HCT116 (cell line): ENCODE results near the gene DAGLB. TPM values are rescaled to one million over a fixed set of nuclear protein-coding genes. Genes with fewer than 3 reads are reported as not detected.
A peak's percentile ranks its signal among the peaks of the same experiment; 100 is the strongest.

ENCODE experiments used
- ATAC-seq: fragments of 200-7000 bp; cut with Tn5 transposase; 2 replicates; pipeline ENCODE4 v1.9.1; 2020; ENCODE audit warnings: mild to moderate bottlenecking, moderate library complexity
- BruUV-seq: library from RNA; stranded (reverse); fragments of 400-500 nt; replicated peaks from 2 replicates; lab custom pipeline; 2021; lab: Mats Ljungman, UMichigan
- CTCF ChIA-PET: fragments of 300-600 bp; sonication (Branson Sonifier 250); formaldehyde crosslinking; loops from one replicate; lab custom pipeline; 2021; ENCODE audit warnings: antibody characterized with exemption; lab: Charles Lee
- POLR2A ChIA-PET: fragments of 300-600, 350-600 bp; sonication (Branson Sonifier 250); formaldehyde crosslinking; loops from one replicate; lab custom pipeline; 2021; ENCODE audit warnings: antibody characterized with exemption; lab: Charles Lee
- RAD21 ChIA-PET, 2 experiments: fragments of 300-600 bp; sonication (Branson Sonifier 250); formaldehyde crosslinking; loops; one replicate each; lab custom pipeline; 2023; ENCODE audit warnings: low total read pairs in 2 of 2; ENCODE audit not compliant: uncharacterized antibody in 2 of 2, unreplicated experiment in 2 of 2, low non-redundant PET in 1 of 2; lab: Charles Lee
- DNase-seq: peaks from one replicate; pipeline ENCODE4 v3.0.0-alpha.2; 2010; ENCODE audit warnings: low read depth, low spot score
- H2AFZ ChIP-seq: fragments of 200-600 bp; shearing (Covaris generic), sonication (generic); 2 replicates; pipeline ENCODE4 v1.6.1; 2017; ENCODE audit warnings: low read depth, mixed run types, mixed read lengths, antibody characterized with exemption, low read length; ENCODE audit not compliant: poor library complexity, severe bottlenecking
- H3K27ac ChIP-seq: 2 replicates; pipeline ENCODE4 v1.5.1; 2012; ENCODE audit warnings: low read depth, low read length
- H3K27me3 ChIP-seq: fragments of 200-600 bp; sonication (generic); 2 replicates; pipeline ENCODE4 v1.6.1; 2016; ENCODE audit warnings: mixed run types, low read length, mixed read lengths; ENCODE audit not compliant: insufficient read depth
- H3K36me3 ChIP-seq, 2 experiments: fragments of 200-500 bp in 1 of 2; fragments of 200-600 bp in 1 of 2; sonication (Bioruptor generic) in 1 of 2; sonication (generic) in 1 of 2; 2 replicates each; pipeline versions ENCODE4 v1.5.1 to v1.6.1; 2014 to 2016; ENCODE audit warnings: low read length in 2 of 2, inconsistent platforms in 1 of 2, mixed read lengths in 1 of 2, mixed run types in 1 of 2; ENCODE audit not compliant: insufficient read depth in 2 of 2, control insufficient read depth in 1 of 2
- H3K4me1 ChIP-seq, 2 experiments: fragments of 200-600 bp in 1 of 2; sonication (generic) in 1 of 2; 2 replicates each; pipeline versions ENCODE4 v1.5.1 to v1.6.1; 2012 to 2017; ENCODE audit warnings: low read length in 2 of 2, inconsistent platforms in 1 of 2, mild to moderate bottlenecking in 1 of 2, mixed read lengths in 1 of 2, mixed run types in 1 of 2, moderate library complexity in 1 of 2; ENCODE audit not compliant: insufficient read depth in 2 of 2, control insufficient read depth in 1 of 2
- H3K4me2 ChIP-seq: fragments of 200-600 bp; sonication (generic); 2 replicates; pipeline ENCODE4 v1.6.1; 2017; ENCODE audit warnings: mixed run types, low read length, mixed read lengths
- H3K4me3 ChIP-seq, 2 experiments: fragments of 200-600 bp in 1 of 2; sonication (generic) in 1 of 2; replicated peaks in 1 of 2; 2 replicates each; pipeline ENCODE4 v1.5.1; 2011 to 2016; ENCODE audit warnings: low read length in 2 of 2, control low read depth in 1 of 2, low read depth in 1 of 2, mild to moderate bottlenecking in 1 of 2, mixed read lengths in 1 of 2, mixed run types in 1 of 2
- H3K79me2 ChIP-seq: fragments of 200-600 bp; sonication (generic); 2 replicates; pipeline ENCODE4 v1.6.1; 2017; ENCODE audit warnings: mild to moderate bottlenecking, mixed run types, low read length, moderate library complexity, mixed read lengths; ENCODE audit not compliant: insufficient read depth
- H3K9ac ChIP-seq: fragments of 200-600 bp; sonication (generic); 2 replicates; pipeline ENCODE4 v1.6.1; 2016; ENCODE audit warnings: low read length, mixed read lengths
- H3K9me2 ChIP-seq: fragments of 200-600 bp; sonication (generic), shearing (Covaris generic); 2 replicates; pipeline ENCODE4 v1.6.1; 2017; ENCODE audit warnings: mixed run types, mild to moderate bottlenecking, moderate library complexity; ENCODE audit not compliant: insufficient read depth
- H3K9me3 ChIP-seq, 2 experiments: fragments of 200-500 bp in 1 of 2; fragments of 200-600 bp in 1 of 2; sonication (Bioruptor generic) in 1 of 2; sonication (generic) in 1 of 2; 2 replicates each; pipeline ENCODE4 v1.6.1; 2014 to 2017; ENCODE audit warnings: low read length in 2 of 2, mixed read lengths in 2 of 2, inconsistent platforms in 1 of 2, low read depth in 1 of 2, mild to moderate bottlenecking in 1 of 2, mixed run types in 1 of 2, moderate library complexity in 1 of 2; ENCODE audit not compliant: control insufficient read depth in 1 of 2, insufficient read depth in 1 of 2
- H4K20me1 ChIP-seq: fragments of 200-600 bp; sonication (generic), shearing (Covaris generic); 2 replicates; pipeline ENCODE4 v1.6.1; 2017; ENCODE audit warnings: mixed run types, mild to moderate bottlenecking, moderate library complexity; ENCODE audit not compliant: insufficient read depth
- ATF3 ChIP-seq: IDR thresholded peaks from 2 replicates; pipeline ENCODE4 v1.6.1; 2012
- CEBPB ChIP-seq: IDR thresholded peaks from 2 replicates; pipeline ENCODE4 v1.6.1; 2012; ENCODE audit warnings: low read depth
- EGR1 ChIP-seq: IDR thresholded peaks from 2 replicates; pipeline ENCODE4 v1.6.1; 2012; ENCODE audit warnings: low read depth
- ELF1 ChIP-seq: IDR thresholded peaks from 2 replicates; pipeline ENCODE4 v1.6.1; 2012; ENCODE audit warnings: low read depth, borderline replicate concordance
- EZH2phosphoT487 ChIP-seq: fragments of 200-600 bp; IDR thresholded peaks from 2 replicates; pipeline ENCODE4 v1.6.1; 2018; ENCODE audit warnings: antibody characterized with exemption, borderline replicate concordance
- FOSL1 ChIP-seq: IDR thresholded peaks from 2 replicates; pipeline ENCODE4 v1.6.1; 2012; ENCODE audit warnings: low read depth
- MAX ChIP-seq: IDR thresholded peaks from 2 replicates; pipeline ENCODE4 v1.6.1; 2012
- POLR2A ChIP-seq: IDR thresholded peaks from 2 replicates; pipeline ENCODE4 v1.7.0; 2011; ENCODE audit warnings: borderline replicate concordance; ENCODE audit not compliant: insufficient read depth, insufficient read length; ENCODE audit errors: extremely low read depth
- POLR2AphosphoS5 ChIP-seq: IDR thresholded peaks from 2 replicates; pipeline ENCODE4 v1.6.1; 2011; ENCODE audit warnings: mild to moderate bottlenecking, low read depth, low read length, moderate library complexity
- RAD21 ChIP-seq: IDR thresholded peaks from 2 replicates; pipeline ENCODE4 v1.6.1; 2012; ENCODE audit warnings: low read depth, mild to moderate bottlenecking
- SP1 ChIP-seq: IDR thresholded peaks from 2 replicates; pipeline ENCODE4 v1.6.1; 2012; ENCODE audit warnings: low read depth
- SRF ChIP-seq: IDR thresholded peaks from 2 replicates; pipeline ENCODE4 v1.6.1; 2012; ENCODE audit warnings: low read depth
- TCF7L2 ChIP-seq: IDR thresholded peaks from 2 replicates; pipeline ENCODE4 v1.7.0; 2011; ENCODE audit warnings: borderline replicate concordance, inconsistent platforms; ENCODE audit not compliant: insufficient read depth, insufficient read length; ENCODE audit errors: extremely low read depth
- YY1 ChIP-seq: IDR thresholded peaks from 2 replicates; pipeline ENCODE4 v1.6.1; 2011; ENCODE audit warnings: low read length, low read depth, moderate library complexity, mild to moderate bottlenecking; ENCODE audit not compliant: insufficient replicate concordance; ENCODE audit errors: extremely low read depth
- ZFX ChIP-seq: fragments of 450-650 bp; IDR thresholded peaks from 2 replicates; pipeline ENCODE4 v1.6.1; 2017
- ZNF274 ChIP-seq: fragments of 200-500 bp; sonication (Bioruptor generic); IDR thresholded peaks from 2 replicates; pipeline ENCODE4 v1.6.1; 2014; ENCODE audit warnings: mild to moderate bottlenecking, low read depth, low read length, inconsistent platforms
- intact Hi-C: fragments of 100-400 bp; cut with micrococcal nuclease; formaldehyde crosslinking; loops from 2 replicates; pipeline ENCODE4 v1.10.0; 2022
- total RNA-seq: library from RNA; stranded (reverse); gene quantifications from one replicate; pipeline ENCODE4 v1.2.1, GENCODE V29; 2021; ENCODE audit not compliant: unreplicated experiment
- TF ChIP-seq, protein P1 (sequence below): IDR thresholded peaks from 2 replicates; pipeline ENCODE4 v1.6.1; 2011; ENCODE audit warnings: mild to moderate bottlenecking, low read length, moderate library complexity; ENCODE audit not compliant: insufficient replicate concordance; ENCODE audit errors: extremely low read depth
- TF ChIP-seq, protein P2 (sequence below): IDR thresholded peaks from 2 replicates; pipeline ENCODE4 v1.6.1; 2012; ENCODE audit warnings: low read depth
- TF ChIP-seq, protein P3 (sequence below), 3 experiments: fragments of 200-600 bp in 1 of 3; sonication (generic) in 1 of 3; IDR thresholded peaks in 2 of 3; conservative IDR thresholded peaks in 1 of 3; 2 replicates each; pipeline ENCODE4 v1.5.1; 2012 to 2017; ENCODE audit warnings: low read depth in 2 of 3, low read length in 2 of 3, antibody characterized with exemption in 1 of 3, borderline replicate concordance in 1 of 3, control low read depth in 1 of 3, mild to moderate bottlenecking in 1 of 3, mixed read lengths in 1 of 3, mixed run types in 1 of 3, moderate library complexity in 1 of 3; ENCODE audit not compliant: insufficient read depth in 1 of 3

The DAGLB gene
- total RNA-seq, 1 experiment from 2014 or later, result 30.2 TPM

- ChIA-PET CTCF (no interaction called here), RAD21 (no interaction called here), POLR2A (interaction anchor here (0.5 to 1.6 kb wide), 2 partner anchors 9 to 108 kb away, joined by 3 read pairs; no protein-coding TSS in a partner anchor)
- DNase-seq (no peak), ATAC-seq (no peak)
- H3K4me1 ChIP-seq, result peaks cover 44 to 76% of the 10 kb centered on the region in 2 experiments
- peak overlapping the region in 1 of 2 experiments; percentile 37; a peak in 2 of 4 replicates for H3K4me3 ChIP-seq
- TF ChIP-seq, protein P1, sequence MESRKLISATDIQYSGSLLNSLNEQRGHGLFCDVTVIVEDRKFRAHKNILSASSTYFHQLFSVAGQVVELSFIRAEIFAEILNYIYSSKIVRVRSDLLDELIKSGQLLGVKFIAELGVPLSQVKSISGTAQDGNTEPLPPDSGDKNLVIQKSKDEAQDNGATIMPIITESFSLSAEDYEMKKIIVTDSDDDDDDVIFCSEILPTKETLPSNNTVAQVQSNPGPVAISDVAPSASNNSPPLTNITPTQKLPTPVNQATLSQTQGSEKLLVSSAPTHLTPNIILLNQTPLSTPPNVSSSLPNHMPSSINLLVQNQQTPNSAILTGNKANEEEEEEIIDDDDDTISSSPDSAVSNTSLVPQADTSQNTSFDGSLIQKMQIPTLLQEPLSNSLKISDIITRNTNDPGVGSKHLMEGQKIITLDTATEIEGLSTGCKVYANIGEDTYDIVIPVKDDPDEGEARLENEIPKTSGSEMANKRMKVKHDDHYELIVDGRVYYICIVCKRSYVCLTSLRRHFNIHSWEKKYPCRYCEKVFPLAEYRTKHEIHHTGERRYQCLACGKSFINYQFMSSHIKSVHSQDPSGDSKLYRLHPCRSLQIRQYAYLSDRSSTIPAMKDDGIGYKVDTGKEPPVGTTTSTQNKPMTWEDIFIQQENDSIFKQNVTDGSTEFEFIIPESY, result no peak
- no peak for TF ChIP-seq ZFX
- no peak for TF ChIP-seq RAD21
- TF ChIP-seq TCF7L2, result no peak
- no peak for TF ChIP-seq SRF
- no peak for TF ChIP-seq POLR2A
- TF ChIP-seq EGR1, result no peak
- no peak for TF ChIP-seq ATF3
- TF ChIP-seq, protein P2, sequence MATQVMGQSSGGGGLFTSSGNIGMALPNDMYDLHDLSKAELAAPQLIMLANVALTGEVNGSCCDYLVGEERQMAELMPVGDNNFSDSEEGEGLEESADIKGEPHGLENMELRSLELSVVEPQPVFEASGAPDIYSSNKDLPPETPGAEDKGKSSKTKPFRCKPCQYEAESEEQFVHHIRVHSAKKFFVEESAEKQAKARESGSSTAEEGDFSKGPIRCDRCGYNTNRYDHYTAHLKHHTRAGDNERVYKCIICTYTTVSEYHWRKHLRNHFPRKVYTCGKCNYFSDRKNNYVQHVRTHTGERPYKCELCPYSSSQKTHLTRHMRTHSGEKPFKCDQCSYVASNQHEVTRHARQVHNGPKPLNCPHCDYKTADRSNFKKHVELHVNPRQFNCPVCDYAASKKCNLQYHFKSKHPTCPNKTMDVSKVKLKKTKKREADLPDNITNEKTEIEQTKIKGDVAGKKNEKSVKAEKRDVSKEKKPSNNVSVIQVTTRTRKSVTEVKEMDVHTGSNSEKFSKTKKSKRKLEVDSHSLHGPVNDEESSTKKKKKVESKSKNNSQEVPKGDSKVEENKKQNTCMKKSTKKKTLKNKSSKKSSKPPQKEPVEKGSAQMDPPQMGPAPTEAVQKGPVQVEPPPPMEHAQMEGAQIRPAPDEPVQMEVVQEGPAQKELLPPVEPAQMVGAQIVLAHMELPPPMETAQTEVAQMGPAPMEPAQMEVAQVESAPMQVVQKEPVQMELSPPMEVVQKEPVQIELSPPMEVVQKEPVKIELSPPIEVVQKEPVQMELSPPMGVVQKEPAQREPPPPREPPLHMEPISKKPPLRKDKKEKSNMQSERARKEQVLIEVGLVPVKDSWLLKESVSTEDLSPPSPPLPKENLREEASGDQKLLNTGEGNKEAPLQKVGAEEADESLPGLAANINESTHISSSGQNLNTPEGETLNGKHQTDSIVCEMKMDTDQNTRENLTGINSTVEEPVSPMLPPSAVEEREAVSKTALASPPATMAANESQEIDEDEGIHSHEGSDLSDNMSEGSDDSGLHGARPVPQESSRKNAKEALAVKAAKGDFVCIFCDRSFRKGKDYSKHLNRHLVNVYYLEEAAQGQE, result no peak
- no peak for TF ChIP-seq POLR2AphosphoS5
- no peak for TF ChIP-seq ZNF274
- TF ChIP-seq, protein P3, sequence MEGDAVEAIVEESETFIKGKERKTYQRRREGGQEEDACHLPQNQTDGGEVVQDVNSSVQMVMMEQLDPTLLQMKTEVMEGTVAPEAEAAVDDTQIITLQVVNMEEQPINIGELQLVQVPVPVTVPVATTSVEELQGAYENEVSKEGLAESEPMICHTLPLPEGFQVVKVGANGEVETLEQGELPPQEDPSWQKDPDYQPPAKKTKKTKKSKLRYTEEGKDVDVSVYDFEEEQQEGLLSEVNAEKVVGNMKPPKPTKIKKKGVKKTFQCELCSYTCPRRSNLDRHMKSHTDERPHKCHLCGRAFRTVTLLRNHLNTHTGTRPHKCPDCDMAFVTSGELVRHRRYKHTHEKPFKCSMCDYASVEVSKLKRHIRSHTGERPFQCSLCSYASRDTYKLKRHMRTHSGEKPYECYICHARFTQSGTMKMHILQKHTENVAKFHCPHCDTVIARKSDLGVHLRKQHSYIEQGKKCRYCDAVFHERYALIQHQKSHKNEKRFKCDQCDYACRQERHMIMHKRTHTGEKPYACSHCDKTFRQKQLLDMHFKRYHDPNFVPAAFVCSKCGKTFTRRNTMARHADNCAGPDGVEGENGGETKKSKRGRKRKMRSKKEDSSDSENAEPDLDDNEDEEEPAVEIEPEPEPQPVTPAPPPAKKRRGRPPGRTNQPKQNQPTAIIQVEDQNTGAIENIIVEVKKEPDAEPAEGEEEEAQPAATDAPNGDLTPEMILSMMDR (IDR thresholded peaks at IDR 0.05 in 2 of 3, conservative IDR thresholded peaks at IDR 0.05 in 1 of 3; ENCODE audit: borderline replicate concordance in 1 of 3, insufficient read depth in 1 of 3, low read depth in 2 of 3, low read length in 2 of 3), result no peak
- no peak for TF ChIP-seq ELF1
- no peak for TF ChIP-seq EZH2phosphoT487
- no peak for TF ChIP-seq CEBPB
- no peak for TF ChIP-seq MAX
- no peak for TF ChIP-seq FOSL1
- no peak for TF ChIP-seq SP1
- no peak for TF ChIP-seq YY1
- TSS peak; percentile 20 for BruUV-seq
- intact Hi-C loops, result no loop called here
- H3K79me2 ChIP-seq, result peaks cover 75% of the 10 kb centered on the region
- H3K4me2 ChIP-seq, result peak overlapping the region; percentile 71
- H3K9ac ChIP-seq, result peak overlapping the region; percentile 62
- H3K27me3 ChIP-seq, result no peaks in the 10 kb centered on the region
- H2AFZ ChIP-seq, result no peak overlapping the region
- H4K20me1 ChIP-seq, result peaks cover 4% of the 10 kb centered on the region; the same call in 1 of the 2 replicates
- no peaks in the 10 kb centered on the region for H3K9me3 ChIP-seq
- peak overlapping the region; percentile 85 for H3K27ac ChIP-seq
- H3K36me3 ChIP-seq, result peaks cover 8 to 37% of the 10 kb centered on the region in 2 experiments; a peak in 3 of 4 replicates
- no peaks in the 10 kb centered on the region for H3K9me2 ChIP-seq
These were observed 3.1 kb downstream of the DAGLB start for GRCh38 chr7:6444516-6445269.
